HG02610 (cell line): ENCODE data around the gene CD6.

Experiments used
- ATAC-seq: cut with Tn5 transposase; IDR thresholded peaks from one replicate; pipeline ENCODE4 v1.9.1; 2021; ENCODE audit warnings: mild to moderate bottlenecking, moderate library complexity; ENCODE audit not compliant: unreplicated experiment

The CD6 gene

DNA sequence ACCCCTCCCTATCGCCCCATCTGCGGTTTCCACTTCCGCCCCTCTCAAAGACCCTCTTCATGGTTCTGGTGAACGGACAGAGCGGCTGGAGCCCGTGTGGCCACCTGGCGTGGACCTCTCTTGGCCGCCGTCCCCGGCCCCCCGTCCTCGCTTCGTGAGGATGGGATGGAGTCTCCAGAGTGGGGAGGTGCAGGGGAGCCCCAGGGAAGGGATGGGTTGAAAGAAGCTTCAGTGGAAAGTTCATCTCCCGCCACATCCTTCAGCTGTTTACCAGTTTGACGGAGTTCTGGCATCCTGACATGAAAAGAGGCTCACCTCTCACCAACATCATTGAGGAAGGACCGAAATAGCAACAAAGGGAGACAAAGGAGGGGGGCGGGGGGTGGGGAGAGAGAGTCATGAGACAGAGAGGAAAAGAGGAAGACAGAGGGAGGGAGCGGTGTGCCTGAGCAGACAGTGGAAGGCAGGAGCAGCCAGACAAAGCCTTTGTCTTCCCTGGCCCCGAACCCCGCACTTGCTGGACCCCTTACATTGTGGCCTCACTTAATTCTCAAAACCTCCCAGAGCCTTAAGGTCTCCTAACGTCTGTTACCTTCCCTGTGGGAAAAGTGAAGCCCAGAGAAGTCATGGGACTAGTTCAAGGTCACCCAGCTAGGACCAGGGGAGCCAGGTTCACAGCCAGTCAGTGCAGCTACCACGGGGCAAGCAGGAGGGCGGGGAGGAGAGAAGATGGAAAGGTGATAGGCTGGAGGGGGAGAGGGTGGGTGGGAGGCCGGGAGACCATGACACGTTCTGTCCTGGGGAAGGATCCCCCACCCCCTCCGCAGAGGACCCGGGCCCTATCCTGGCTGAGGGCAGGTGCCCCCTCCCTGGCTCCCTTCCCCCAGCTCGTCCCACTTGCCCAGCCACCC lies 54.9 kb downstream of the CD6 start:
- ATAC-seq: no peak

GRCh38 chr11:61027141-61027840 lies 55.8 kb downstream of the CD6 start:
- ATAC-seq: no peak

GRCh38 chr11:61028135-61028729 lies 56.8 kb downstream of the CD6 start:
- peak; percentile 73 for ATAC-seq

- no peak for ATAC-seq
Measured at GRCh38 chr11:61032824-61033223, 61.3 kb downstream of the CD6 start.

GRCh38 chr11:61033417-61033816 lies 61.9 kb downstream of the CD6 start:
- no peak for ATAC-seq

DNA sequence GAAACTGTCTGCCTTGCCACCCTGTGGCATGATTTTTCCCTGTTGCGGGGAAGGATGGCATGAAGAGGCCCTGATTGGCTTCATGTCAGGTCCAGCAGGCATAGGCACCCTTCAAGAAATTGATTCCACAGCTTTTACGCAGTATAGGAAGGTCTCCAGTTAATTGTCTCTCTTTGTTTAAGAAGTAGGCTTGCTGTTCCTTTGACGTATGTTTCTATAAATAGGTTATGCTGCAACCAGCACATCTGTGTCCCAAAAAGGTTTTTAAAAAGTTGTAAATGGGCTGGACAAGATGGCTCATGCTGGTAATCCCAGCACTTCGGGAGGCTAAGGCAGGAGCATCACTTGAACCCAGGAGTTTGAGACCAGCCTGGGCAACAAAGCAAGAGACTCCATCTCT lies 62.6 kb downstream of the CD6 start:
- ATAC-seq: no peak

DNA sequence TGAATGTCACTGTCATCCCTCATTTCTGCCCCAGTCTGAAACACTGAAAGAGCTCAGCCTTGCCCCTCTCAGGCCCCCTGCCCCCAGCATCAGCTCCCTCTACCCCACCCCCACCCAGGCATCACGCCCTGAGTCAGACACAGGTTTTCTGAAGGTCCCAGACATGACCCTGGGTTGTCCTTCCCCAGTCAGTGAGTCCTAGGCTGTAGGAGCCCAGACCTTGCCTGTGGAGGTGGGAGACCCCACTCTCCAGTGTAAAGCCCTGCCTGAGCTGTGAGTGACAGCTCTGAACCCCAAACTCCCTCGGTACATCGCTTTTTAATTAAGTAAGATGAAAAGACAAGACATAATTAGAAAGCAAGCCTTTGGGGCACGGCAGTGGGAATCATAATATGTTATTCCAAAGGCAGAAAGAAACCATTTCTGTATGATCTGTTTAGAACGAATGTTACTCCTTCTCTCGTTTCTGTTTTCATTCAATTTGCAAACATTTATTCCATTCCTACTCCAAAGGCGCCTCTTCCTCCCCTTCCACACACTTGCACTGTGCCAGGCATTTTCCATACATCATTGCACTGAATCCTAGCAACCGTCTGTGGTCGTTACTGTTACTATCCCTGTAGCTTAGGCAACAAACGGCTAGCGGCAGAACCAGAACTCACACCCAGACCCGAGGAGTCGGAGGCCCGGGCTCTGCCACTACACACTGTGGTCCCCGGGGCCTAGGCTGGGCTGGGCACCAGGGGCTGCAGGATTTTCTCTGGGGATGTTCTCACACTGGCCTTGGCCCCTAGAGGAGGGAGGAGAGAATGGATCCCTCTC lies 63.4 kb downstream of the CD6 start:
- ATAC-seq: no peak

GRCh38 chr11:61035526-61035835 lies 64.0 kb downstream of the CD6 start:
- ATAC-seq: no peak

GRCh38 chr11:61037441-61038093 lies 66.1 kb downstream of the CD6 start:
- ATAC-seq: no peak

DNA sequence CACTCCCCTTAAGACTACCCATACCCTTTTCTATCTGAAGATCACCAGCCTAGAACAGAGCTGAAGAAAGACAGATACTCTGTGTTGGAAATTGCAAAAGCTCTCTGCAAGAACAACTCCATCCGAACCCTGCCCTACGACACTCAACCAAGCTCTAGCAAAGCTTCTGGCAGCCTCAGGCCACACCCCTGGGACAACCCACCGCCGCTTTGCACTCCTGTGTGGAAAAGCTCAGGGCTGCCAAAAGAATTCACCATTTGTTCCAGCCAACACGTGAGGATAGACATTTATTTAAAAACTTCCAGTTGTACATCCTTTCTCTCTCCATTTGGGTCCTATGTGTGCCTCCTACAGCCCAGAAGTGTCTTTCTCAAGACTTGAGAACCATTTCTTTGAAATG lies 68.4 kb downstream of the CD6 start:
- no peak for ATAC-seq

- ATAC-seq: peak; percentile 83
Measured at GRCh38 chr11:61041755-61042518, 70.5 kb downstream of the CD6 start.

GRCh38 chr11:61042537-61042936 lies 71.1 kb downstream of the CD6 start:
- ATAC-seq: no peak

- ATAC-seq: no peak
Measured at GRCh38 chr11:61042961-61043540, 71.6 kb downstream of the CD6 start.

DNA sequence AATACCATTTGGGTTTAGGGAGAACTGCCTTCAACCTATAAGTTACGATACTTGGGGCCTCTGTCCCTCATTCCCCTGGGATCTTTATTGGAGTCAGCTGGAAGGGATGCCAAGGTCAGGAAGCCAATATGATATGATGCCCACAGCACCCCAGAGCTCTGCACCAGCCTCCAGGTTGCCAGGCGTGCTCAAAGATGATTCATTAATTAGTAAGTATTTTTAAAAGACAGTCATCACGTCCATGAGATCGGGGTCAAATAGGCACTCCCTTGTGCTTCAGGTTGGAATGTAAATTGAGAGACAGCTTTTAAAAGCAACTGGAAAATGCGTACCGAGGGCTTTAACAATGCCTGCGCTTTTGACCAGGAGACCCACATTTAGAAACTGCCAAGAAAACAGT lies 73.8 kb downstream of the CD6 start:
- no peak for ATAC-seq

DNA sequence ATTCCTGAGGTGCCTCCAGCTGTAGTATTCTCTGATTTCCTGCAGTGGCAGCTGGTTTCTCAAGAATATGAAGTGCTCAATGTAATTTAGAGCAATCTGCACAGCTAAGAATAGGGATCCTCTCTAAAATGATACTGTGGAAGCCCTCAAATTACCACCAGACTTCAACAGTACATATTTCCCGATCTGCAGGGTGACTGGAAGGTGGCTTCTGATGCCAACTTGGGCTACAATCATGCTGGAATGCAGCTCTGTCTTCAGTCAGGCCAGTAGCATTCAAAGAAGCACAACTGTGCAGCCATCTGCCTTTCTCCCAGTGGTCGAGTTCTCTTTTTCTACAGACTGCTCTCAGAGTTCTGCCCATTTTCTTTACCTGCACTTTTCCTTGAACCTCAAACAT lies 75.4 kb downstream of the CD6 start:
- no peak for ATAC-seq

- ATAC-seq: no peak
Measured at GRCh38 chr11:61048368-61049062, 77.0 kb downstream of the CD6 start.

DNA sequence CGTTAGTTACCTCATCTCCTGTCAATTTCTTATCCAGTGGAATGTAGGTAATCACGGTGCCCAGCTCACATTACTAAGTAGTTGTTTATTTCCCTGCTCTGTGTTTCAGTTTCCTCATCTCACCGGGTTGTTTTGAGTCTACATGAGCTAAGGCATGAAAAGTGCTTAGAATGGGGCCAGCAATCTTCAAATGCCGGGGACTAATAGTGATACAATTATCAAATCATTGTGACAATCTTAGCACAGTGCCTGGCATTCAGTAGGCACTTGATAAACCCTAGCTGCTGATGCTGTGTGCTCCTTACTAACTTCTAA lies 77.5 kb downstream of the CD6 start:
- ATAC-seq: no peak

- ATAC-seq: no peak
Measured at GRCh38 chr11:61049859-61050258, 78.4 kb downstream of the CD6 start.
